Esophagus squamous epithelium (tissue), 4 donors: ENCODE results near the gene ARHGAP23.

Experiments used
- CTCF ChIP-seq, 6 experiments: fragments of 450-650 bp in 4 of 6; fragments of 200-600 bp in 2 of 6; sonication (generic) in 2 of 6; IDR thresholded peaks; one replicate each; pipeline ENCODE4 v1.5.1; 2016 to 2019; ENCODE audit warnings: antibody characterized with exemption in 6 of 6, mild to moderate bottlenecking in 4 of 6, moderate library complexity in 4 of 6
- POLR2A ChIP-seq, 4 donors: fragments of 450-650 bp; IDR thresholded peaks; one replicate each; pipeline ENCODE4 v1.6.1; 2017; ENCODE audit warnings: antibody characterized with exemption in 4 of 4, mild to moderate bottlenecking in 4 of 4, moderate library complexity in 3 of 4

GRCh38 chr17:38546396-38546795 is 118.1 kb downstream of the ARHGAP23 start:
- no peak for TF ChIP-seq CTCF (IDR thresholded peaks at IDR 0.05)
- TF ChIP-seq POLR2A (IDR thresholded peaks at IDR 0.05), result no peak
